Activated T-cell treated with anti-CD3 and anti-CD28 coated beads, Interleukin-2, amount 50 U/mL, for 72 hours (primary cell): ENCODE data around the gene CLDN1. TPM values are rescaled to one million over a fixed set of nuclear protein-coding genes. Genes with fewer than 3 reads are reported as not detected.
A peak's percentile ranks its signal among the peaks of the same experiment; 100 is the strongest.

Source experiments
- ATAC-seq, 2 donors: fragments of 150-1000 bp; cut with Tn5 transposase; replicated peaks in 1 of 2; 2 replicates each; pipeline ENCODE4 v1.10.0; 2021; ENCODE audit warnings: moderate library complexity in 2 of 2, mild to moderate bottlenecking in 1 of 2
- DNase-seq, 2 donors: peaks; one replicate each; pipeline ENCODE4 v3.0.0; 2021 to 2022; ENCODE audit warnings: mixed read lengths in 1 of 2
- H3K27ac Mint-ChIP-seq: one replicate; pipeline ENCODE4 v1.8.0; 2022; ENCODE audit warnings: mild to moderate bottlenecking, moderate library complexity, mixed read lengths
- H3K27me3 Mint-ChIP-seq: one replicate; pipeline ENCODE4 v1.8.0; 2022; ENCODE audit warnings: low read depth, mixed read lengths
- H3K36me3 Mint-ChIP-seq, 2 donors: one replicate each; pipeline ENCODE4 v1.8.0; 2022; ENCODE audit warnings: mixed read lengths in 2 of 2, mild to moderate bottlenecking in 1 of 2; ENCODE audit not compliant: insufficient read depth in 2 of 2
- H3K4me1 Mint-ChIP-seq: one replicate; pipeline ENCODE4 v1.8.0; 2022; ENCODE audit warnings: low read depth, mixed read lengths
- H3K4me3 Mint-ChIP-seq, 2 donors: one replicate each; pipeline ENCODE4 v1.8.0; 2022; ENCODE audit warnings: mild to moderate bottlenecking in 2 of 2, mixed read lengths in 2 of 2, moderate library complexity in 2 of 2
- H3K9me3 Mint-ChIP-seq, 2 donors: one replicate each; pipeline ENCODE4 v1.8.0; 2022; ENCODE audit warnings: mixed read lengths in 2 of 2
- total RNA-seq, 2 donors: library from RNA; stranded (reverse); gene quantifications; one replicate each; pipeline ENCODE4 v1.2.3, GENCODE V29; 2022

Gene CLDN1
- total RNA-seq, 2 donors from 2014 or later = 1.6 to 12.3 TPM

DNA sequence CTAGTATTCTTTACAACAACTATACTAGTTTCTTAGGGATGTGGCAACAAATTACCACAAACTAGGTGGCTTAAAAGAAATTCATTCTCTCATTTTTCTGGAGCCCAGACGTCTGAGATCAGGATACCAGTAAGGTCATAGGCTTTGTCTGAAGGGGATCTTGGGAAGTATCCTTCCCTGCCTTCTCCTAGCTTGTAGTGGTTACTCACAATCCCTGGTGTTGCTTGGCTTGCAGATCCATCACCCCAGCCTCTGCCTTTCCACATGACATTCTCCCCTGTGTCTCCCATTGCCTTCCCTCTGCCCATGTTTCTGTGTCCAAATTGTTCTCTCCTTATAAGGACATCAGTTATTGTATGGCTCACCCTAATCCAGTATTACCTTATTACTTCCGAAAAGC lies 24.3 kb upstream of the CLDN1 start:
- no peak overlapping the region for H3K4me3 Mint-ChIP-seq
- ATAC-seq = no peak
- no peaks in the 10 kb centered on the region for H3K4me1 Mint-ChIP-seq
- peaks cover 6 to 8% of the 10 kb centered on the region in 2 donors for H3K9me3 Mint-ChIP-seq
- no peak for DNase-seq
- H3K36me3 Mint-ChIP-seq = peaks cover 0 to 2% of the 10 kb centered on the region in 2 donors
- H3K27ac Mint-ChIP-seq = no peak overlapping the region
- peaks cover 30% of the 10 kb centered on the region for H3K27me3 Mint-ChIP-seq

DNA sequence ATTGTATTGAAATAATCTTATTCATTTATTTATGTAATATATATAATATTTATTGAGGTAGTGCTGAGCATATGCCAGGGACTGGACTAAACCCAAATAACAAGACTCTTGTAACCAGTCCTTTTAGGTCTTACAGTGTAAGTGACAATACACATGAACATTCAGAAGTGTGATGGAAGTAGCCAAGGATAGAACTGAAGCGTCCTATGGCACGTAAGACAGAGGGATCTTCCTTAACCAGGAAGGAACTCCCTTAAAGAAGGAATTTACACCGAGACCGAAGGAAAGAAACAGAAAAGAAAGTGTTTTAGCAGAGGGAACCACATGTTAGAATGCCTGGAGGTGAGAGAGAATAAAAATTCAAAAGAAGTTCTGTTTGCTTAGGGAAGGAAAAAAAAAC lies 23.6 kb upstream of the CLDN1 start:
- Mint-ChIP-seq H3K4me3 (no peak overlapping the region), H3K27me3 (peaks cover 30% of the 10 kb centered on the region), H3K36me3 (peaks cover 0 to 3% of the 10 kb centered on the region in 2 donors), H3K9me3 (peaks cover 6 to 8% of the 10 kb centered on the region in 2 donors), H3K27ac (no peak overlapping the region), H3K4me1 (no peaks in the 10 kb centered on the region)
- no peak for ATAC-seq
- DNase-seq = no peak

- Mint-ChIP-seq H3K27ac (no peak overlapping the region), H3K36me3 (peaks cover under 1 to 3% of the 10 kb centered on the region in 2 donors), H3K4me1 (peaks cover 3% of the 10 kb centered on the region), H3K4me3 (no peak overlapping the region), H3K27me3 (peaks cover 30% of the 10 kb centered on the region), H3K9me3 (peaks cover 7 to 11% of the 10 kb centered on the region in 2 donors)
- DNase-seq (no peak), ATAC-seq (no peak)
These were observed 23.0 kb upstream of the CLDN1 start for GRCh38 chr3:190345027-190345821.

DNA sequence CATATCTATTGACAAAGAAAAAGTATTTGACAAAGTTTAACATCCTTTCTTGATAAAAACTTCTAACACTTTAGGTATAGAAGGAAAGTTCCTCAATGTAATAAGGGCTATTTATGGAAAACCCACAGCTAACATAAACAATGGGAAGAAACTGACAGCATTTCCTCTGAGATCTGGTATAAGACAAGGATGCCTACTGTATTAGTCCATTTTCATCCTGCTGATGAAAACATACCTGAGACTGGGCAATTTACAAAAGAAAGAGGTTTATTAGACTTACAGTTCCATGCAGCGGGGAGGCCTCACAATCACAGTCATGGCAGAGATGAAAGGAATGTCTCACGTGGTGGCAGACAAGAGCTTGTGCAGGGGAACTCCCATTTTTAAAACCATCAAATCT lies 17.8 kb upstream of the CLDN1 start:
- H3K27ac Mint-ChIP-seq = no peak overlapping the region
- H3K27me3 Mint-ChIP-seq = peaks cover 17% of the 10 kb centered on the region

DNA sequence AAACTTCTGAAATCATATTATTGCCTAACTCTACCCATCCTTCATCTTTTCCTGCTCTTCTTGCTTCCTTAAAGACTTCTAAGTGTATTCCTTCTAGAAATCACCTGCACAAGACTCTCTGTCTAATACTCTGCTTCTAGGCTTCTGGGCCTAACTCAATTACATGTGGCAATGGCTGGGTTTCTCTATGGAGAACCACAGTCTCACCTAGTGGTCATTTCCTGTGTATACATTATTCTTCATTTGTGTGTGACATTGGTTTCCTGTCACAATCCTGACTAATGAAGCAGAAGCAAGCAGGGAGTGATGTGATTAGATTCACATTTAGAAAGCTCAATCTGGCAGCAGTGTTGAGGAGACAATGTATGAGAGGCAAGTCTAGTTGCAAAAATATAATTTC lies 16.9 kb upstream of the CLDN1 start:
- ATAC-seq (peak; percentile 57 to 62), DNase-seq (no peak)
- Mint-ChIP-seq H3K27ac (no peak overlapping the region), H3K36me3 (peaks cover 3 to 6% of the 10 kb centered on the region in 2 donors), H3K4me3 (no peak overlapping the region), H3K4me1 (peaks cover 13% of the 10 kb centered on the region), H3K27me3 (peaks cover 17% of the 10 kb centered on the region), H3K9me3 (peaks cover 5 to 8% of the 10 kb centered on the region in 2 donors)

More for the DNA sequence above, 17.8 kb upstream of the CLDN1 start:
- H3K4me3 Mint-ChIP-seq = no peak overlapping the region
- ATAC-seq (no peak), DNase-seq (no peak)
- H3K36me3 Mint-ChIP-seq = peaks cover 3 to 6% of the 10 kb centered on the region in 2 donors
- peaks cover 13% of the 10 kb centered on the region for H3K4me1 Mint-ChIP-seq
- peaks cover 5 to 8% of the 10 kb centered on the region in 2 donors for H3K9me3 Mint-ChIP-seq

DNA sequence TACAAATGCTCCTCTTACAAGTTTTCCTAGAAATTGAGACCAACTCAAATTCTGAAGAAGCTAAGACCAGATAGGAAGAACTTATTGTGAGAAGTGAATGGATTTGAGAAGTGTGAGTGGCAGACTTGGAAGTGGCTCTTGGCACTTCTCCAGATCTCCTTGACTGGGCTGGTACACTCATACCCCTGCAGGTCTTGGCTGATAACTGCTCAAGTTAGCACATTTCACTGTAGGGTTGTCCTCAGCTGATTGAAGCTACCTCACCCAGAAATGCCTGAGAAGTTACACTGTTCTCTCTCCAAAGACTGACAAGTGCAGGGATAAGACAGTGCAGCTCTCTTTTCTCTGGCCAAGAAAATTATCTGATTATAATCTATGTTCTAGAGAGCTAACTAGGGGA lies 16.5 kb upstream of the CLDN1 start:
- H3K9me3 Mint-ChIP-seq = peaks cover 5 to 8% of the 10 kb centered on the region in 2 donors
- H3K4me1 Mint-ChIP-seq = peaks cover 13% of the 10 kb centered on the region
- no peak overlapping the region for H3K4me3 Mint-ChIP-seq
- no peak for DNase-seq
- no peak overlapping the region for H3K27ac Mint-ChIP-seq
- H3K27me3 Mint-ChIP-seq = peaks cover 20% of the 10 kb centered on the region
- ATAC-seq = no peak
- peaks cover 3 to 6% of the 10 kb centered on the region in 2 donors for H3K36me3 Mint-ChIP-seq

- H3K36me3 Mint-ChIP-seq = peaks cover 3 to 6% of the 10 kb centered on the region in 2 donors
- peaks cover 25% of the 10 kb centered on the region for H3K27me3 Mint-ChIP-seq
- H3K4me3 Mint-ChIP-seq = no peak overlapping the region
- H3K4me1 Mint-ChIP-seq = peaks cover 13% of the 10 kb centered on the region
- ATAC-seq (no peak), DNase-seq (no peak)
- no peak overlapping the region for H3K27ac Mint-ChIP-seq
- peaks cover 5 to 8% of the 10 kb centered on the region in 2 donors for H3K9me3 Mint-ChIP-seq
These were observed 15.1 kb upstream of the CLDN1 start for GRCh38 chr3:190337301-190337700.

DNA sequence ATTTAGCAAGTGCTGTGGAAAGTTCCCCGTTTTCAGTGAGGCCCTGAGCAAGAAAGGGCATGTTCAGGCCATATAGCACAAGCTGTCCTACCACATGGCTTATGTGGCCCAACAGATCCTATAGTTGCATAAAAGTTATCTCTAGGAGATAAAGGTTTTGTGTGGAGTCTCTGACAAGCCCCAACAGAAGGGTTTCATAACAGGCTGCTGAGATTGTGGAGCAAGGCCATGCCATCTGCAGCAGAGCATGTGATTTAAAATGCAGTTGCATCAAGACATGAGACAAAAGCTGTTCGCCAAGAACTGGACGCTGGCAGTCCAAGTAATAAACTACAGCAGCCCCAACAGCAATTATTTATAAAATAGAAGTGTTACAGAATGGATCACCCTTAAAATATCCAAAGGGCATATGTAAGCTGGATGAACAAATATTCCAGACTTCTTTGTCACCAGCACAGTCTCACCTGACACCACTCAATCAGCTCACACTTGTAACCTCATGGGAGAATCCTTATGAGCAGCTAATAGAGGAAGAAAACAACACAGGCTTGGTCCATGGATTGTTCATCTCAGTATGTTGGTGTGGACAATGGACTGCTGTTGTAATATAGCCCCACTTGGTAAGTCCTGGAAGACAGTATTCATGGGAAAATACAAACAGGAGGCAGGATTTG lies 14.4 kb upstream of the CLDN1 start:
- ATAC-seq = no peak
- peaks cover 3 to 5% of the 10 kb centered on the region in 2 donors for H3K9me3 Mint-ChIP-seq
- no peak overlapping the region for H3K27ac Mint-ChIP-seq
- DNase-seq = no peak
- peaks cover 24% of the 10 kb centered on the region for H3K27me3 Mint-ChIP-seq
- no peak overlapping the region for H3K4me3 Mint-ChIP-seq
- peaks cover 13% of the 10 kb centered on the region for H3K4me1 Mint-ChIP-seq
- H3K36me3 Mint-ChIP-seq = peaks cover 3 to 6% of the 10 kb centered on the region in 2 donors

- Mint-ChIP-seq H3K36me3 (no peaks in the 10 kb centered on the region), H3K27ac (no peak overlapping the region), H3K9me3 (no peaks in the 10 kb centered on the region), H3K4me3 (no peak overlapping the region), H3K4me1 (peaks cover 2% of the 10 kb centered on the region), H3K27me3 (peaks cover 38% of the 10 kb centered on the region)
- DNase-seq (no peak), ATAC-seq (no peak)
These were observed 11.7 kb upstream of the CLDN1 start for GRCh38 chr3:190333961-190334360.

GRCh38 chr3:190330936-190331734 lies 8.9 kb upstream of the CLDN1 start:
- no peaks in the 10 kb centered on the region for H3K9me3 Mint-ChIP-seq
- H3K36me3 Mint-ChIP-seq = no peaks in the 10 kb centered on the region
- no peak overlapping the region for H3K27ac Mint-ChIP-seq
- H3K4me3 Mint-ChIP-seq = no peak overlapping the region
- H3K4me1 Mint-ChIP-seq = no peaks in the 10 kb centered on the region
- peaks cover 66% of the 10 kb centered on the region for H3K27me3 Mint-ChIP-seq
- no peak for DNase-seq
- ATAC-seq = no peak

GRCh38 chr3:190326930-190327329 lies 4.7 kb upstream of the CLDN1 start:
- Mint-ChIP-seq H3K4me1 (peaks cover 17% of the 10 kb centered on the region), H3K9me3 (no peaks in the 10 kb centered on the region), H3K36me3 (no peaks in the 10 kb centered on the region), H3K27ac (peak overlapping the region; percentile 75), H3K27me3 (peaks cover 70% of the 10 kb centered on the region), H3K4me3 (no peak overlapping the region)
- ATAC-seq (no peak), DNase-seq (no peak)

GRCh38 chr3:190326361-190326760 lies 4.1 kb upstream of the CLDN1 start:
- Mint-ChIP-seq H3K9me3 (no peaks in the 10 kb centered on the region), H3K27ac (no peak overlapping the region), H3K4me1 (peaks cover 18% of the 10 kb centered on the region), H3K4me3 (no peak overlapping the region), H3K27me3 (peaks cover 72% of the 10 kb centered on the region), H3K36me3 (no peaks in the 10 kb centered on the region)
- no peak for ATAC-seq
- DNase-seq = no peak

DNA sequence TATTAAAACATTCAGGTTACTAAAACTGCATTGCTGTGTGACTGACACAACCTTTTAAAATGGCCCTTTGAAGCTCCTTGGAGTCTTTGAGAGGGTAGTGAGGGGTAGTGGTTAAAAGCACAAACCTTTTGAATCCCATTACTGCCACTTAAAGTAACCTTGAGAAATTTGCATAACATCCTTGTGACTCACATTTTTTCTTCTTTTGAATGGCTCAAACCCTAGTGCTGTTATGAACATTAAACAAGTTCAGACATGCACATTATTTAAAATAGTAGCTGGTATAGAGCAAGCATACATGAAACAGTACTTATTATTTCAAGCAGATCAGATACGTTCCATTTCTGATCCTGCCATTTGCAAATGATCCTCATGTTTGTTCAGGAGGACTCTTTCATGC lies 3.7 kb upstream of the CLDN1 start:
- Mint-ChIP-seq H3K36me3 (no peaks in the 10 kb centered on the region), H3K27me3 (peaks cover 75% of the 10 kb centered on the region), H3K27ac (no peak overlapping the region), H3K4me1 (peaks cover 22% of the 10 kb centered on the region), H3K4me3 (no peak overlapping the region), H3K9me3 (no peaks in the 10 kb centered on the region)
- DNase-seq (no peak), ATAC-seq (peak; percentile 58 to 70)
